Ishikawa (cell line): ENCODE results near the gene GRID1.

Experiments
- CEBPB ChIP-seq: IDR thresholded peaks from 2 replicates; pipeline ENCODE4 v1.6.1; 2012
- CREB1 ChIP-seq: IDR thresholded peaks from 2 replicates; pipeline ENCODE4 v1.6.1; 2012; ENCODE audit warnings: low read depth
- EGR1 ChIP-seq: IDR thresholded peaks from 2 replicates; pipeline ENCODE4 v1.6.1; 2012
- EP300 ChIP-seq: IDR thresholded peaks from 2 replicates; pipeline ENCODE4 v1.6.1; 2012; ENCODE audit warnings: borderline replicate concordance
- FOXM1 ChIP-seq: IDR thresholded peaks from 2 replicates; pipeline ENCODE4 v1.6.1; 2012; ENCODE audit warnings: low read depth, borderline replicate concordance
- NFIC ChIP-seq: IDR thresholded peaks from 2 replicates; pipeline ENCODE4 v1.6.1; 2012
- RAD21 ChIP-seq: IDR thresholded peaks from 2 replicates; pipeline ENCODE4 v1.6.1; 2012; ENCODE audit warnings: low read depth
- REST ChIP-seq: IDR thresholded peaks from 2 replicates; pipeline ENCODE4 v1.6.1; 2012; ENCODE audit warnings: low read depth, mild to moderate bottlenecking
- TAF1 ChIP-seq: IDR thresholded peaks from 2 replicates; pipeline ENCODE4 v1.6.1; 2012; ENCODE audit warnings: low read depth, mild to moderate bottlenecking
- TCF12 ChIP-seq: IDR thresholded peaks from 2 replicates; pipeline ENCODE4 v1.6.1; 2012; ENCODE audit warnings: low read depth
- TEAD4 ChIP-seq: IDR thresholded peaks from 2 replicates; pipeline ENCODE4 v1.6.1; 2012
- USF1 ChIP-seq: IDR thresholded peaks from 2 replicates; pipeline ENCODE4 v1.6.1; 2012
- YY1 ChIP-seq: IDR thresholded peaks from 2 replicates; pipeline ENCODE4 v1.6.1; 2012; ENCODE audit warnings: low read depth
- ZBTB7A ChIP-seq: IDR thresholded peaks from 2 replicates; pipeline ENCODE4 v1.6.1; 2012; ENCODE audit warnings: low read depth
- TF ChIP-seq, protein P1 (sequence below): IDR thresholded peaks from 2 replicates; pipeline ENCODE4 v1.6.1; 2012

The GRID1 gene

GRCh38 chr10:86060386-86061277, 306.0 kb downstream of the GRID1 start:
- TF ChIP-seq EGR1: no peak
- TF ChIP-seq RAD21: no peak
- no peak for TF ChIP-seq NFIC
- no peak for TF ChIP-seq FOXM1
- TF ChIP-seq TCF12: no peak
- TF ChIP-seq TEAD4: no peak
- TF ChIP-seq USF1: no peak
- TF ChIP-seq TAF1: no peak
- TF ChIP-seq, protein P1, sequence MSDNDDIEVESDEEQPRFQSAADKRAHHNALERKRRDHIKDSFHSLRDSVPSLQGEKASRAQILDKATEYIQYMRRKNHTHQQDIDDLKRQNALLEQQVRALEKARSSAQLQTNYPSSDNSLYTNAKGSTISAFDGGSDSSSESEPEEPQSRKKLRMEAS: no peak
- no peak for TF ChIP-seq REST
- no peak for TF ChIP-seq EP300

GRCh38 chr10:86059892-86060291, 306.7 kb downstream of the GRID1 start:
- no peak for TF ChIP-seq NFIC
- no peak for TF ChIP-seq ZBTB7A
- no peak for TF ChIP-seq TAF1
- TF ChIP-seq CEBPB: no peak
- TF ChIP-seq TEAD4: no peak
- TF ChIP-seq EGR1: no peak
- TF ChIP-seq RAD21: no peak
- no peak for TF ChIP-seq FOXM1
- no peak for TF ChIP-seq CREB1
- no peak for TF ChIP-seq REST
- TF ChIP-seq TCF12: no peak

- TF ChIP-seq ZBTB7A (no peak), RAD21 (no peak)
- TF ChIP-seq, protein P1: no peak
Measured at GRCh38 chr10:86058964-86059363, 307.6 kb downstream of the GRID1 start.

DNA sequence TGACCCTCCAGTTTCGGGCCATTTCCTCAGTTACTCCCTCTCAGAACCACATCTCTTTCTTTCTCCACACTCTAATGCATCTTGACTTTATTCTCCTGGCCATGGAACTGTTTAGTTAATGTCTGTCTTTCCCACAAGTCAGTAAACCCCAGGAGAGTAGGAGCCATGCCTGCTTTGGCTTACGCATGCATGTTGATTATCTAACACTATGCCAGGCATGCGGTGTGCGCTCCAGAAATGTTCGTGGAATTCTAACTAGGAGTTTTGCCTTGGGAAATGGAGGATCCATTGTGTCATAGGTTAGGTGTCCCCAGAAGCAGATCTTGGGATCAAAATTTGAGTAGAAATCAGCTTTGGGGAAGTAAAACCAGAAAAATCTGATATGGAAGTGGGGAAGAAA, 308.9 kb downstream of the GRID1 start:
- no peak for TF ChIP-seq ZBTB7A

GRCh38 chr10:86056672-86057071, 309.9 kb downstream of the GRID1 start:
- no peak for TF ChIP-seq TAF1
- TF ChIP-seq CEBPB: no peak
- no peak for TF ChIP-seq ZBTB7A
- no peak for TF ChIP-seq EGR1
- TF ChIP-seq TCF12: no peak
- no peak for TF ChIP-seq EP300
- TF ChIP-seq FOXM1: no peak
- TF ChIP-seq REST: no peak
- no peak for TF ChIP-seq CREB1
- TF ChIP-seq, protein P1: no peak
- no peak for TF ChIP-seq TEAD4
- no peak for TF ChIP-seq RAD21
- no peak for TF ChIP-seq YY1
- TF ChIP-seq NFIC: no peak
